ENCODE measurements around the gene OPCML.

OPCML gene

GRCh38 chr11:133360860-133361688, 171.2 kb downstream of the OPCML start:
- no peak for TF ChIP-seq CTCF (IDR thresholded peaks at IDR 0.05; ENCODE audit: poor library complexity, severe bottlenecking)
- H3K9me3 ChIP-seq (ENCODE audit: severe bottlenecking): no peaks in the 10 kb centered on the region
- H3K27me3 ChIP-seq (ENCODE audit: insufficient read depth, poor library complexity, severe bottlenecking): no peaks in the 10 kb centered on the region
- no peak overlapping the region for H3K4me3 ChIP-seq (ENCODE audit: severe bottlenecking)
- no peak overlapping the region for H3K27ac ChIP-seq (ENCODE audit: poor library complexity, severe bottlenecking)
- no peak for ATAC-seq (ENCODE audit: low read depth)
- no peak for DNase-seq (ENCODE audit: low spot score)
- H3K36me3 ChIP-seq (ENCODE audit: low read depth): no peaks in the 10 kb centered on the region
- H3K4me1 ChIP-seq (ENCODE audit: insufficient read depth, poor library complexity, severe bottlenecking): no peaks in the 10 kb centered on the region

GRCh38 chr11:133355095-133355494, 177.2 kb downstream of the OPCML start:
- Histone ChIP-seq H3K9me3 (ENCODE audit: severe bottlenecking) (no peaks in the 10 kb centered on the region), H3K27ac (ENCODE audit: poor library complexity, severe bottlenecking) (no peak overlapping the region), H3K36me3 (ENCODE audit: low read depth) (no peaks in the 10 kb centered on the region), H3K27me3 (ENCODE audit: insufficient read depth, poor library complexity, severe bottlenecking) (no peaks in the 10 kb centered on the region), H3K4me1 (ENCODE audit: insufficient read depth, poor library complexity, severe bottlenecking) (no peaks in the 10 kb centered on the region), H3K4me3 (ENCODE audit: severe bottlenecking) (no peak overlapping the region)
- DNase-seq (ENCODE audit: low spot score): no peak
- no peak for ATAC-seq (ENCODE audit: low read depth)
- no peak for TF ChIP-seq CTCF (IDR thresholded peaks at IDR 0.05; ENCODE audit: poor library complexity, severe bottlenecking)

GRCh38 chr11:133354069-133354468, 178.2 kb downstream of the OPCML start:
- no peaks in the 10 kb centered on the region for H3K9me3 ChIP-seq (ENCODE audit: severe bottlenecking)
- no peak for ATAC-seq (ENCODE audit: low read depth)
- H3K27me3 ChIP-seq (ENCODE audit: insufficient read depth, poor library complexity, severe bottlenecking): no peaks in the 10 kb centered on the region
- H3K4me1 ChIP-seq (ENCODE audit: insufficient read depth, poor library complexity, severe bottlenecking): no peaks in the 10 kb centered on the region
- H3K27ac ChIP-seq (ENCODE audit: poor library complexity, severe bottlenecking): no peak overlapping the region
- no peak for DNase-seq (ENCODE audit: low spot score)
- no peaks in the 10 kb centered on the region for H3K36me3 ChIP-seq (ENCODE audit: low read depth)
- no peak overlapping the region for H3K4me3 ChIP-seq (ENCODE audit: severe bottlenecking)
- no peak for TF ChIP-seq CTCF (IDR thresholded peaks at IDR 0.05; ENCODE audit: poor library complexity, severe bottlenecking)

- no peak overlapping the region for H3K4me3 ChIP-seq (ENCODE audit: severe bottlenecking)
- no peaks in the 10 kb centered on the region for H3K4me1 ChIP-seq (ENCODE audit: insufficient read depth, poor library complexity, severe bottlenecking)
- H3K27ac ChIP-seq (ENCODE audit: poor library complexity, severe bottlenecking): no peak overlapping the region
- no peaks in the 10 kb centered on the region for H3K9me3 ChIP-seq (ENCODE audit: severe bottlenecking)
- H3K36me3 ChIP-seq (ENCODE audit: low read depth): no peaks in the 10 kb centered on the region
- ATAC-seq (ENCODE audit: low read depth) (no peak), DNase-seq (ENCODE audit: low spot score) (no peak)
- H3K27me3 ChIP-seq (ENCODE audit: insufficient read depth, poor library complexity, severe bottlenecking): no peaks in the 10 kb centered on the region
- no peak for TF ChIP-seq CTCF (IDR thresholded peaks at IDR 0.05; ENCODE audit: poor library complexity, severe bottlenecking)
These were observed 182.3 kb downstream of the OPCML start for GRCh38 chr11:133350045-133350444.

GRCh38 chr11:133347988-133348387, 184.3 kb downstream of the OPCML start:
- Histone ChIP-seq H3K4me3 (ENCODE audit: severe bottlenecking) (no peak overlapping the region), H3K9me3 (ENCODE audit: severe bottlenecking) (no peaks in the 10 kb centered on the region), H3K4me1 (ENCODE audit: insufficient read depth, poor library complexity, severe bottlenecking) (peaks cover 5% of the 10 kb centered on the region), H3K36me3 (ENCODE audit: low read depth) (no peaks in the 10 kb centered on the region), H3K27ac (ENCODE audit: poor library complexity, severe bottlenecking) (peak overlapping the region; percentile 41), H3K27me3 (ENCODE audit: insufficient read depth, poor library complexity, severe bottlenecking) (no peaks in the 10 kb centered on the region)
- ATAC-seq (ENCODE audit: low read depth) (peak; percentile 75), DNase-seq (ENCODE audit: low spot score) (no peak)
- TF ChIP-seq CTCF (IDR thresholded peaks at IDR 0.05; ENCODE audit: poor library complexity, severe bottlenecking): no peak
